ENCODE data around the gene CFL1. TPM values are rescaled to one million over a fixed set of nuclear protein-coding genes. Genes with fewer than 3 reads are reported as not detected.
A peak's percentile ranks its signal among the peaks of the same experiment; 100 is the strongest.

Gene CFL1
- total and polyA plus RNA-seq, 10 of the 15 experiments (the other 5 are each of a cell fraction or from before 2014, with no cell fraction given), result 164 to 2,994 (median 1,500) TPM

GRCh38 chr11:65870307-65870658 is 12.3 kb upstream of the CFL1 start:
- H3K36me3 ChIP-seq (ENCODE audit: control insufficient read depth in 2 of 2, insufficient read depth in 2 of 2, low read length in 1 of 2), result peaks cover 8 to 14% of the 10 kb centered on the region in 2 experiments
- CTCF ChIA-PET, result interaction anchor here (1.1 to 4.5 kb wide), 4 partner anchors 10 to 90 kb away, joined by 3 to 41 read pairs (median 15); partner anchors contain the start of genes CCDC85B, CFL1 and MUS81
- H2AFZ ChIP-seq (ENCODE audit: control insufficient read depth, low read depth, low read length), result no peak overlapping the region
- DNase-seq (ENCODE audit: low read depth, low spot score), result no peak
- H3K27ac ChIP-seq (ENCODE audit: control insufficient read depth, insufficient read depth), result no peak overlapping the region
- H3K79me2 ChIP-seq (ENCODE audit: control insufficient read depth, insufficient read depth, low read length), result no peaks in the 10 kb centered on the region
- H3K9ac ChIP-seq (ENCODE audit: control insufficient read depth, insufficient read depth, low read length), result no peak overlapping the region
- BruUV-seq (replicated peaks), result no TSS peak
- WGBS (ENCODE audit: insufficient coverage, insufficient replicate concordance, low lambda C conversion rate, missing lambda C conversion rate), result 44% methylated on average over 8 of the region's 11 CpGs
- no peak for FAIRE-seq
- in situ Hi-C loops (cut with MboI) (loop anchor here (25.0 kb wide), 1 partner anchor 1633 kb away; the partner anchor contains the start of genes DNAJC4, FKBP2, NUDT22 and PPP1R14B), intact Hi-C loops (cut with micrococcal nuclease; ENCODE audit: unreplicated experiment) (no loop called here)
- no peaks in the 10 kb centered on the region for H3K9me3 ChIP-seq (replicated peaks; ENCODE audit: control insufficient read depth, insufficient read depth, low read length)
- POLR2A ChIA-PET, result interaction anchor here (0.6 to 4.5 kb wide), 2 partner anchors 10 to 17 kb away, joined by 3 to 44 read pairs; partner anchors contain the start of gene MUS81
- no peaks in the 10 kb centered on the region for H3K27me3 ChIP-seq (replicated peaks in 1 of 2; ENCODE audit: control insufficient read depth in 2 of 2, insufficient read depth in 2 of 2, low read length in 1 of 2)
- ATAC-seq, result no peak
- H4K20me1 ChIP-seq (ENCODE audit: control insufficient read depth, insufficient read depth), result no peaks in the 10 kb centered on the region
- no peak overlapping the region for H3K4me3 ChIP-seq
- H3K4me2 ChIP-seq (ENCODE audit: control insufficient read depth, insufficient read depth), result no peak overlapping the region
- H3K4me1 ChIP-seq (ENCODE audit: control insufficient read depth, insufficient read depth, low read length), result peaks cover 11% of the 10 kb centered on the region
- SMC1A ChIA-PET (ENCODE audit: uncharacterized antibody, unreplicated experiment), result interaction anchor here (2.3 kb wide), 1 partner anchor 10 kb away, joined by 7 read pairs; the partner anchor contains the start of gene MUS81
- RAD21 ChIA-PET (ENCODE audit: unreplicated experiment), result interaction anchor here (1.0 kb wide), 1 partner anchor 18 kb away, joined by 3 read pairs; the partner anchor contains the start of gene FIBP
- TF ChIP-seq POLR2A (IDR thresholded peaks at IDR 0.05; ENCODE audit: low read depth, low read length) (peak; percentile 73; the same call in 1 of the 2 replicates), ZBTB4 (CRISPR knock-in tag; IDR thresholded peaks at IDR 0.05) (no peak), CBFB (IDR thresholded peaks at IDR 0.05; ENCODE audit: low read depth) (0 out of 2 replicates have a peak, but pooled peaks have one; percentile 12), ZNF207 (IDR thresholded peaks at IDR 0.05; ENCODE audit: borderline replicate concordance) (no peak), JUND (IDR thresholded peaks at IDR 0.05; ENCODE audit: low read depth, low read length) (no peak)

All from GM12878 (cell line).